HG03045 (cell line): ENCODE data around the gene COL4A6.
"Not testable (repeated sequence)": the region's sequence is repeated elsewhere in the genome, so short reads cannot be mapped to it uniquely, and the experiment has no call there.

Experiments
- ATAC-seq: cut with Tn5 transposase; IDR thresholded peaks from one replicate; pipeline ENCODE4 v1.9.1; 2021; ENCODE audit warnings: mild to moderate bottlenecking, moderate library complexity; ENCODE audit not compliant: unreplicated experiment

COL4A6 gene

DNA sequence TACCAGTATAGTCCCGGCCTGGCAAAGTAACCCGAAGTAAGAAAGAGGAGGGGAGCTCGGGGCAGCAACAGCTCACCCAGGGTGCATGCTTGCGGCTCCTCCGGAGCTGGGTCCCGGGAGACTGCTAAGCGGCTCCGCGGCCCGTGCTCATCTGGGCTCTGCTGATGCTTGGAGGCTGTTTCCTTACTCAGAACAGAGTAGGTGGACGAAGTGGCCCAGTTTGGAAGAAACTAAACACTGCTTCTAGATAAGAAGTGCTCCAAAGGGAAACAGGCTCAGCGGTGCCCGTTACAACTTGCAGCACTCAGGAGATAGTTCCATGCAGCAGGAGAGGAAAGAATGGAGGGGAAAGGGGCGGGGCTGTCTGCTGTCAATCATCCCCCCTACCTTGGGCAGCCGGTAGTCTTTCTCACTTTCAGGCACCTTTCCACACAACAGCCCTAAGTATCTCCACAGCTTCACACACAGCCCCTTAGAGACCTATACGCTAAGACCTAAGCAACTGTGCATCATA is at the start of gene COL4A6:
Gene COL4A6 (minus strand): TSS at position 313 of the 514 bp plus-strand sequence. CDS start 226 bp downstream, at position 87.
- no peak for ATAC-seq

- no peak for ATAC-seq
These were observed 47.7 kb upstream of the COL4A6 start for GRCh38 chrX:108485960-108486359.

DNA sequence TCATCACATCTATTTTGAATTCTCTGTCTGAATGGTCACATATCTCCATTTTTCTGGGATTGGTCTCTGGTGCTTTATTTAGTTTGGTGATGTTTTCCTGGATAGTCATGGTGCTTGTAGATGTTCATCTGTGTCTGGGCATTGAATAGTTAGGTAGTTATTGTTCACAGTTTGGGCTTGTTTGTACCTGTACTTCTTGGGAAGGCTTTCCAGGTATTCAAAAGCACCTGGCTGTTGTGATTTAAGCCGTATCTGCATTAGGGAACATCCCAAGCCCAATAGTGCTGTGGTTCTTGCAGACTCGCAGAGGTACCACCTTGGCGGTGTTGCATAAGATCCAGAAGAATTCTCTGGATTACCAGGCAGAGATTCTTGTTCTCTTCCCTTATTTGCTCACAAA is 46.0 kb upstream of the COL4A6 start:
- ATAC-seq = no peak

DNA sequence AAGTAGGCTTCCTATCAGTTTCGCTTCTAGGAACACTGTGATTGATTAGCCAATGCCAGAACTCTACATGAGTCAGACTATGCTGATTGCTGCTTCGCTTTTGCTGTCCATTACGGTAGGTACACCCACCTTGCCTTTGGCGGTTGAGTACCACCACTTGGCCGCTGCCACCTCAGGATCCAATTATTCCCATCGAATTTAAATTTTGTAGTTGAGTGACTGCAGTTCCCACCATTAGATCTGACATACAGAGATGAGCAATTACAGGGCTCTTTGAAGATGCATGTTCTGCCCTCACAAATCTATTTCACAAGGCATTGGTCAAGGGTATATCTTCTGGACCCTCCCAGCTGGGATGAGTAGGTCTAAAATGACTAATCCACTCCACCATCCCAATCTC is 43.3 kb upstream of the COL4A6 start:
- not testable (repeated sequence) for ATAC-seq

- ATAC-seq = no peak
These were observed 35.8 kb upstream of the COL4A6 start for GRCh38 chrX:108473979-108474378.

GRCh38 chrX:108468486-108468885 is 30.3 kb upstream of the COL4A6 start:
- no peak for ATAC-seq

DNA sequence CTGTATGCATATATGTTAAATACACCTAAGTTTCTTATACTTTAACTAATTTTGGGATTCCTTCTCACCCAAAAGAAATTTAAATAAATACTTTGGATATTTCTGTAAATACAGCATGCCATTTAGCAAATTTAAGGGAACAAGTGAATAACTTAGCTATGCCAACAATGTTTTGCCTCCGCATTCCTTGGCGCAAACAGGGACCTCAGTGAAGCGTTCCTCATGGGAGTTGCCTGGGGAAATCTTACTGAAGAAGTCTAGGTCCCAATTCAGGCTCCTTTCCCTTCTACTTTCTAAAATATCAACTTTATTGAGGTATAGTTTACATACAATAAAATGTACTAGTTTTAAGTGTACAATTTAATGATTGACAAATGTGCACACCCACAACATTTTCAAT is 26.4 kb upstream of the COL4A6 start:
- no peak for ATAC-seq

GRCh38 chrX:108456971-108457477 is 18.8 kb upstream of the COL4A6 start:
- no peak for ATAC-seq

DNA sequence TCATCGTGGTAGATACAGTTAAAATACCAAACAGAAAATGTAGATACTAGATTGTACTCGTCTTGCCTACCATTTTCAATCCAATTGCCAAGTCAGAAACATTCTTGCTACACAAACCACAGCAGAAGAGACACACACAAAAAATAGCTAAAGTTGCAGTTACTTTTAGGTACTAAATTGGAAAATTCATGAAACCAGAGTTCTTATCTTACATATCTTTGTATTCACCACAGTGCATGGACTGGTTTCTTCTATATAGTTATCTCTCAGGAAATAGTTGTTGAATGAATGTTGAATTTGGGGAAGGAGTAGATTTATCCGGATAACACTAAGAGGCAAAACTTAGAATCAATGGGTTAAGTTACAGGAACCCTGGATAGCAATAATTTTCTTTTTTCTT is 15.6 kb upstream of the COL4A6 start:
- ATAC-seq = no peak

DNA sequence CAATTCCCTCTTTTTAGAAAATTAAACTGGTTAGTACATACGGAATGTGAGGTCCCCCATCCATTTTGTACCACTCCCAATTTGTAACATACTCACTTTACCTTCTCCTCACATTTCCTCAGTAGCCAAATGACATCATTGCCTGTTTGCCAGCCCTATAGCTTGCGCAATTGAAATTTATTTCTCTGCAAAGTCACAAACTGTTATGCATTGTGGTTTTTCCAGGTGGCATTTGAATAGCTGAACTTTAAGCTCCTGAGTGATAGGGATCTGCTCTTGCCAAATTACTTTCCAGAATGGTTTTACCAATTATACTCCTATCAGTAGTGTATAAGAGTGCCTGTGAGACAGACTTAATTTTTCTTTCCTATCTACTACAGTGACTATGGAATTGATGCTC is 9.1 kb upstream of the COL4A6 start:
- ATAC-seq = no peak

DNA sequence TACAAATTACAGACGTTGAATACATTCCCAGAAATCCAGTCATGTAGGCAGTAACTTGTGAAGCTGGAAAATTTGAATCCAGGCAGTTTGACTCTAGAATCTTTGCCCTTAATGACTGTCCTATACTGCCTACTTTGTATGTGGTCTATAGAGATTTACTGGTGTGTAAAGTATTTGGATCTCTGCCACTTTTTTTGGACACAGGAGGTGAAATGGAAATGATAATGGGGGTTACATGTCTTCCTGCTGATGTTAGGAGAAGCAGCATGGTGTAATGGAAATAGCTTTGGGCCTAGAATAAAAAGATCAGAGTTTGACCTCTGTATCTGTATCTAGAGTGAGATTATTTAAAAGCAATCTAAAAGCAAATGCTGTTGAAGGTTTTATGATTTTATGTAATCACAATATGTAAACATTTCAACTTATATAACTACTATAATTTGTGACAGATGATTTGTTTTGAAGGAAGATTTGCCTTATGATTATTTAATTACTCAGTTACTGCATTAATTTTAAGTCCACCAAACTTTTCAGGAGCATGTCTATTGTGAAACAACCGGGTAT is 4.8 kb upstream of the COL4A6 start:
- ATAC-seq = no peak

DNA sequence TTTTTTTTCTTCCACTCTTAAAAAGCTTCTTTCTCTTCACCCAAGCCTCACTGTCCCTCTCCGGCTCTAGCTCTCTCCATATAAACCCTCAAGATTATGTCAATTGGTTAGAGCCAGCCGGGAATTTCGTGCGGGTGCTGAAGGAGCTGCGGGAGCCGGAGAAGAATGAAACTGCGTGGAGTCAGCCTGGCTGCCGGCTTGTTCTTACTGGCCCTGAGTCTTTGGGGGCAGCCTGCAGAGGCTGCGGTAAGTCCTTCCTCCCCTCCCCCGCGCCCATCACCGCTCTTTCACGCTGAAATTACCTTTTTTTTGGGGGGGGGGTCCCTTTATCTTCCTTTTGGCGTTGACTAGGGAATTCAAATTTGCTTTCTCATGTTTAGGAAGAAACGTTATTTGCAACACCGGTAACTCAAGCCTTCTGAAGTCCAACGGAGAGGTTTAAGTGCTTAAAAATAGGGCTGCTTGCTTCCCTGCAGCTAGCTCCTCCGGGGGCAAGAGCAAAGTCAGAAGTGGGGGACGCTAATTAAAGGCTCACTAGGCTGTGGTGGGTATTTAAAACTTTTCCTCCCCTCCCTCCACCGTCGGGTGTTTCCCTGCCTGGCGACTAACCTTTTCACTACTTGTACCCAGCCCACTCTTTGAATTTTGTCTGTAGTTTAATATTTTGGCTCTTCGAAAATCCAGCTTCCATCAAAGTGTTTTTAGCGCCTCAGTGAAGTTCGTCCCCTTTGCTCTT is 1.9 kb upstream of the COL4A6 start:
- no peak for ATAC-seq

DNA sequence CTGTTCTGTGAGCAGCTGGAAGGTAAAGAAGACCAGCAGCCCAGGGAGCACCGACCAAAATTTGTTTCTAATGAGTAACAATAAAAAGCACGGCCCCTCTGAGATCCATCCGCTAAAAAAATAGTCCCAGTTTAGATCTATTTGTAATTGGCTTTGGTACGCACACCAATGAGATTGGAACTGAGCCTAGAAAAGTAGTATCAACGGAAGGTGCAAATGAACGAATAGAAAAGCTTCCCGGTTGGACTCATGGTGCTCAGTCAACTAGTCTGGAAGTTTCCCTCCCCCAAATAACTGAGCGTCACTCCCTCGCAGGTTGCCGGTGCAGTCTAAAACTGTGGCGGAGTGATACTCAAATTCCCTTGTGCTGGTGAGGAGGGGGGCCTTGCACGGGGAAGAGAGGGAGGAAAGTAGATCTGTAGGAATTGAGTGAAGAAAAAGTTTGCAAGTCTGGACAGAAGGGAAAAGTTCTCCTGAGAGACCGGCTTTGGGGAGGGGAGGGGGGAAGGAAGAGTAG is 1.3 kb upstream of the COL4A6 start, which contains the start of gene COL4A5:
Gene COL4A5 (plus strand): TSS at position 413 of the 517 bp plus-strand sequence. CDS start 288 bp downstream, outside the sequence.
- no peak for ATAC-seq

GRCh38 chrX:108437349-108438109 is 693 bp downstream of the COL4A6 start:
- ATAC-seq = no peak

DNA sequence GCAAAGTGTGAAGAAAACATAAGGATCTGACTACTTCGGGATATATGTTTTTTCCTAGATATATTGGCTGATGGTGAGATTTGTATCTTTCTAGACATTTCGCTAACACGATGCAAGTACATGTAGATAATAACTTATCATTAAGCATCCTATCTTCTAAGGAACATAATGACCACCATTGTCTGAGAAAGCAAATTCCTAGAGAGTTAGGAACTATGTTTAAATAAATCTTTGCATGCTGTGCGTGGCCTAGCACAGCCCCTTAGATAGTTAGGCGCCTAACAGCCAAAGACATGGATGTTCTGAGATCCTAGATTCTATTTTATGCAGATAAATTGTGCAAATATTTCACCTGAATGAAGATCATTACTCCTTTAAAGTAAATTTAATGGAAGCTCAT is 3.0 kb downstream of the COL4A6 start:
- ATAC-seq = no peak

GRCh38 chrX:108426262-108426661 is 12.0 kb downstream of the COL4A6 start:
- no peak for ATAC-seq

GRCh38 chrX:108420481-108420880 is 17.7 kb downstream of the COL4A6 start:
- ATAC-seq = no peak

GRCh38 chrX:108419401-108419800 is 18.8 kb downstream of the COL4A6 start:
- ATAC-seq = no peak

DNA sequence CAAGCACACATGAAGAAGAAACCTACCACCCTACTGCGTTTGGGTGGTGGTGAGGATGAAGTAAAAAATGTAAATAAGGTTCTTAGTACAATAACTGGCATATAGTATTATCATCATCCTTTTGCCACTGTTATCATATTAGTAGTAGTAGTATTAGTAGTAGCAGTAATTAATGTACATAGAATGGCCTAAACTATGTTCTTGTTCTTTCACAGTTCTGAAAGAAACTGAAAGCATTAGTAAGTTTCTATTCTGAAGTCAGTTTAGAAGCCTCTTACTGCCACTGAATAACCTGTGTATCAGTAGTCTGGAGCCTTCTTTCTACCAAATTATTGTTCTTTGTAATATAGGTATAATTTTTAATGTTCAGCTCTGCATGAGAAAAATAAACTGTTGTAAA is 21.0 kb downstream of the COL4A6 start:
- ATAC-seq = no peak

- ATAC-seq = no peak
These were observed 22.3 kb downstream of the COL4A6 start for GRCh38 chrX:108415891-108416290.

- ATAC-seq = no peak
These were observed 23.1 kb downstream of the COL4A6 start for GRCh38 chrX:108415146-108415545.
